Right cardiac atrium (tissue), 5 donors: ENCODE measurements around the gene LMF1. TPM values are rescaled to one million over a fixed set of nuclear protein-coding genes. Genes with fewer than 3 reads are reported as not detected.
A peak's percentile ranks its signal among the peaks of the same experiment; 100 is the strongest.

Source experiments
- ATAC-seq, 2 donors: fragments of 200-7000 bp; cut with Tn5 transposase; one replicate each; pipeline versions ENCODE4 v1.8.0 to v1.9.1; 2020; ENCODE audit warnings: moderate library complexity in 2 of 2, mild to moderate bottlenecking in 1 of 2
- DNase-seq, 3 donors: peaks; one replicate each; pipeline ENCODE4 v3.0.0-alpha.2; 2020
- H3K27ac ChIP-seq: one replicate; pipeline ENCODE4 v1.5.1; 2013; ENCODE audit warnings: mild to moderate bottlenecking, low read length, control low read depth, moderate library complexity
- H3K27me3 ChIP-seq: one replicate; pipeline ENCODE4 v1.6.1; 2013; ENCODE audit not compliant: control insufficient read depth, insufficient read depth
- H3K4me1 ChIP-seq: one replicate; pipeline ENCODE4 v1.6.1; 2013; ENCODE audit warnings: low read length; ENCODE audit not compliant: control insufficient read depth, insufficient read depth
- H3K4me3 ChIP-seq: one replicate; pipeline ENCODE4 v1.5.1; 2013; ENCODE audit warnings: low read length, control low read depth
- H3K9me3 ChIP-seq: one replicate; pipeline ENCODE4 v1.6.1; 2013; ENCODE audit warnings: low read length; ENCODE audit not compliant: control insufficient read depth
- WGBS: extraction: QIAGEN DNeasy Blood & Tissue Kit; methylation state at CpG from one replicate; pipeline ENCODE4 v1.1.7; 2013; 5-methylcytosine and 5-hydroxymethylcytosine counted together
- intact Hi-C, 4 donors: fragments of 100-400 bp; cut with DNase I; formaldehyde crosslinking; loops; one replicate each; pipeline versions ENCODE4 v1.11.0 to v1.14.0; 2022 to 2023
- polyA plus RNA-seq: library from polyadenylated mRNA; stranded (reverse); fragments of 200-250 nt; gene quantifications from one replicate; pipeline ENCODE4 v1.2.3, GENCODE V29; 2013
- total RNA-seq, 4 donors: library from RNA; stranded (reverse); fragmentation: NEBNext Ultra II Directional; extraction: Animal tissue kit (Norgen Biotek cat#: 25700); gene quantifications; one replicate each; pipeline ENCODE4 v1.2.1, GENCODE V29; 2021
- donor health status: healthy with polysubstance abuse.
- donor health status: DM: no; HTN: yes; CAD: no.
- donor health status: DM: no; HTN: no; CAD: no.
- donor health status: DM: no; HTN: yes; CAD: no; lungs with severe emphysema.
- donor health status: DM: yes; HTN: yes; CAD: no.

LMF1 gene
- total and polyA plus RNA-seq, 5 donors: 7.8 to 13.3 (median 10.8) TPM

DNA sequence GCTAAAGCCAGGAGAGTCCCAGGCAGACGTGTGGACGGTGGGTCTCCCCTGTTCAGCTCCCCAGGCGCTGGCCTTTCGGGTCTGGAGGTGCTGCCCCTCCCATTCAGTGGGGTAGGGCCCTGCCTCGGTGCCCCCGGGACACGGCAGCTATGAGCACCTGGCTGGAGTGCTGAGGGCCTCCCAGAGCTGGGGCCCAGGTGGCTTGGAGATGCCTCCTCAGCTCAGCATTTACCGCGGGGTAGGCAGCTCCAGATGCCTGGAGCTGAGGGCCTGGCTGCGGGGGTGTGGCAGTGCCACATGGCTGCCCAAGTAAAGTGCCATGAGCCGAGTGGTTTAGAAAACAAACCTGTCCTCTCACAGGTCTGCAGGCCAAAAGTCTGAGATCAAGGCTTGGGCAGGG, 30.3 kb upstream of the LMF1 start:
- Histone ChIP-seq H3K27ac (no peak overlapping the region), H3K9me3 (no peaks in the 10 kb centered on the region), H3K4me1 (no peaks in the 10 kb centered on the region), H3K27me3 (no peaks in the 10 kb centered on the region), H3K4me3 (no peak overlapping the region)
- DNase-seq: no peak
- no peak for ATAC-seq
- WGBS: 95% methylated on average over 11 of the region's 11 CpGs
- intact Hi-C loops: no loop called here

DNA sequence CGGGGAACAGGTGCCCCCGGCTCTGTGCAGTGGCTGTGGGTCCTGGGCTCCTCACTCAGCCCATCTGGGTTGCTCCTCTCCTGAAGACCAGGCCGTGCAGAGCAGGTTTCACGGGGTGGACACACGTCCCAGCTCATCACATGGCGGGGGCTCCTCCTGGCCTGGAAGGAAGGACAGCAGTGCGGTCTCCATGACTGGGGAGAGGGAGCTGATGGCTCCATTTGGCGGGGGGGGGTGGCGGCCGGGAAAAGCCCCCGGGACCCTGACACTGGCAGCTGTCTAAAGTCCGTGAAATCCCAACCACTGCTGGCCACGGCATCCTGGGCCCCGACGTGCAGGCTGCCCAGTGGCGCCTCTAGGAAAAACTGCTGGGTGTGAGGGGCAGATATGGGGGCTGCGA, 29.8 kb upstream of the LMF1 start:
- DNase-seq: no peak
- no peak for ATAC-seq
- H3K4me3 ChIP-seq: no peak overlapping the region
- intact Hi-C loops: no loop called here
- H3K27me3 ChIP-seq: no peaks in the 10 kb centered on the region
- H3K27ac ChIP-seq: no peak overlapping the region
- no peaks in the 10 kb centered on the region for H3K4me1 ChIP-seq
- WGBS: 86% methylated on average over 17 of the region's 17 CpGs
- H3K9me3 ChIP-seq: no peaks in the 10 kb centered on the region

DNA sequence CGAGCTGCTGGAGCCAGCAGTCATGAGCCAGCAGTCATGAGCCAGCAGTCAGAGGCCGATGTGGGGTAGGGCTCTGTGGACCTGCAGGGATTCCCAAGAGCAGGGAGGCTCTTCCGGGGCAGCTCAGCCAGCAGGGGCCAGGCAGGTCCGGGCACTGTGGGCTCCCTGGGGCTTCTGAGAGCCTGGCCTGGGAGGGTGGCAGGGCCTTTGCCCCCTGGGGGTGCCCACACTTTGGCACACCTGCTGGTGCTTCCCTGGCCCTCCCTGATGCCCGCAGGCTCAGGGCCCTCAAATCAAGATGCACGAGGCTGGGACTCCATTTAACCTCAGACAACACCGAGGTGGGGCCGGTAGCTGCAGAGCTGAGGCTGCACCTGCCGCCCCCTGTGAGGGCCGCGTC, 28.9 kb upstream of the LMF1 start:
- 82% methylated on average over 11 of the region's 11 CpGs for WGBS
- H3K27me3 ChIP-seq: no peaks in the 10 kb centered on the region
- H3K9me3 ChIP-seq: no peaks in the 10 kb centered on the region
- H3K4me1 ChIP-seq: no peaks in the 10 kb centered on the region
- DNase-seq (no peak), ATAC-seq (no peak)
- H3K4me3 ChIP-seq: no peak overlapping the region
- no peak overlapping the region for H3K27ac ChIP-seq
- intact Hi-C loops: no loop called here

DNA sequence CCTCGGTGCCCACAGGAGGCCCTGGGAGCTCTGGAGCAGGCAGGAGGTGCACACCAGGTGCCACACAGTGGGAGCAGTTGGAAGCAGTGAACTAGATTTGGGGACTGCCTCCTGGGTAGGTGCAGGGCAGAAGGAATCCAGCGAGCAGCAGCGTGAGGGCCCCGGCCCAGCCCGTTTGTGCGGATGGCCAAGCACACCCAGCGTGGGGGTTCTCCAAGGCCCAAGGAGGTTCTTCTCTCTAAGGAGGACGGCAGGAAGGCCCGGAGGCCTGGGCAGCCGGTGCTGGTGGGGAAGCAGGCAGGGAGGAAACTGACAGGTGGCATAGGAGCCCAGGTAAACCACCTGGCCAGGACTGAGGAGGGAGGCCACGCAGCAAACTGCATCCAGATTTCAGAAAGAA, 27.8 kb upstream of the LMF1 start:
- Histone ChIP-seq H3K27ac (no peak overlapping the region), H3K4me3 (no peak overlapping the region), H3K4me1 (no peaks in the 10 kb centered on the region), H3K27me3 (no peaks in the 10 kb centered on the region), H3K9me3 (no peaks in the 10 kb centered on the region)
- WGBS: 90% methylated on average over 11 of the region's 11 CpGs
- intact Hi-C loops: no loop called here
- DNase-seq: no peak
- no peak for ATAC-seq

DNA sequence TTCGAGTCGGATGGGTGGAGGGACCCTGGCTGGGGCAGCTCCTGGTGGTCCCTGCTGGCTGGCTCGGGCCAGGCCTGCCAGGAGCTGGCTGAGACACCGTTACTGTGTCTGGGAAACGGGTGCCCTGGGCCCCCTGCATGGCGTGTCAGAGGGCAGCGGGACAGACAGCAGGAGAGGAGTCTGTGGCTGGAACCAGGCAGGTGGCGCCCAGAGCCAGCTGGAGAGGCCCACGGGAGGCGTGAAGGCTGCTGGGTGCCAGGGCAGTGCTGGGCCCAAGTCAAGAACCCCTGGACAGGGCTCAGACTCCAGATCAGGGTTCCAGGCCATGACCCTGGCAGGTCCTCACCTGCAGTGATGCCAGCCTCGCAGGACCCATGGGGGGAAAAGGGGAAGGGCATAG, 27.4 kb upstream of the LMF1 start:
- H3K27me3 ChIP-seq: no peaks in the 10 kb centered on the region
- intact Hi-C loops: no loop called here
- no peak overlapping the region for H3K27ac ChIP-seq
- no peak overlapping the region for H3K4me3 ChIP-seq
- no peaks in the 10 kb centered on the region for H3K9me3 ChIP-seq
- H3K4me1 ChIP-seq: no peaks in the 10 kb centered on the region
- WGBS: 82% methylated on average over 11 of the region's 11 CpGs
- DNase-seq: no peak
- ATAC-seq: no peak

DNA sequence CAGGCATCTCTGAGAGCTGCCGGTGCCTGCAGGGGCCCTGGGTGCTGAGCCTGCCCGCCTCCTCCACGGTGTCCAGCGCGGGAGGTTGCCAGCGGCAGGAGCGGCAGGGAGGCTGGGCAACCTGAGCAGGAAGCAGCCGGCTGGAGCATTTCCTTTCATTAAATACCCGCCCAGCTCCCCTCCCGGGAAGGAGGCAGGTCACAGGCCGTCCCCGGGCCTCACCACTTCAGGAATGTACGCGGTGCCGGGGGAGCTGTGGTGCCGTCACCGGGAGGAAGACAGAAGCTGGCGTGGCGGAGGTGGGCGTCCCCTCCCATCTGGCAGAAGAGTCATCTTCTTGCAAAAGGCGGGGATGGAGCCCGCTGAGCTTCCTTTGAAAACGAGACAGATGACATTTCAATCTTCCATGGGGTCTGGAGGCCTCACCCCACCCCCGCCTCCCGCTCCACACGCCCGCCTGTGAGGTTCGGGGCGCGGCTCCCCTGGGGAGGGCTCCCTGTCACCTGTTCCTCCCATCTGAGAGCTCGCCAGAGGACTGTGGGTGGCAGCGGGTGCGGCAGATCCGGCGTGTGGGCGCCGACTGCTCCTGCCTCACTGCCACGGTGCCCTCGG, 26.8 kb upstream of the LMF1 start:
- ATAC-seq (peak; percentile 45 to 76), DNase-seq (peak in 2 of 3 donors; percentile 45 to 71)
- H3K27ac ChIP-seq: no peak overlapping the region
- H3K27me3 ChIP-seq: no peaks in the 10 kb centered on the region
- H3K4me3 ChIP-seq: no peak overlapping the region
- intact Hi-C loops: no loop called here
- H3K9me3 ChIP-seq: no peaks in the 10 kb centered on the region
- 36% methylated on average over 39 of the region's 39 CpGs for WGBS
- no peaks in the 10 kb centered on the region for H3K4me1 ChIP-seq

DNA sequence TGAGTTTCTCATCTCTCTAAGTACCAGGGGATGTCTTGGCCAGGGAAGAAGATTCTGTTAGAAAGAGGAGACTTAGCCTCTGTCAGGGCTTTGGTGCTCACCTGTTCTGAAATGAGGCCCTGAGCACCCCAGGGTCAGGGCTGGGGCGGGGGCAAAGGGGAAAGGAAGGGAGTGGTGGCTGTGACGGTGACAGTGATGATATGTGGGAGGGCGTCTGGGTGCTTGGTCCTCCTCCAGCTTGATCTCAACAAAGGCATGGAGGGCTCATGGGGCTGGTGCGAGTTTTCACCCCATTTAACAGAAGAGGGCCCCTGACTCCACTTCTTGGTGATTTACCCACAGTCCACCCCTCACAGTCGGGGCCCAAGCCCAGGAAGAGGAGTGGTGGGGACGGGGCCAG, 25.9 kb upstream of the LMF1 start:
- no peaks in the 10 kb centered on the region for H3K9me3 ChIP-seq
- H3K4me3 ChIP-seq: no peak overlapping the region
- no peaks in the 10 kb centered on the region for H3K4me1 ChIP-seq
- no peaks in the 10 kb centered on the region for H3K27me3 ChIP-seq
- DNase-seq (no peak), ATAC-seq (no peak)
- no peak overlapping the region for H3K27ac ChIP-seq
- intact Hi-C loops: no loop called here
- WGBS: 69% methylated on average over 6 of the region's 6 CpGs

DNA sequence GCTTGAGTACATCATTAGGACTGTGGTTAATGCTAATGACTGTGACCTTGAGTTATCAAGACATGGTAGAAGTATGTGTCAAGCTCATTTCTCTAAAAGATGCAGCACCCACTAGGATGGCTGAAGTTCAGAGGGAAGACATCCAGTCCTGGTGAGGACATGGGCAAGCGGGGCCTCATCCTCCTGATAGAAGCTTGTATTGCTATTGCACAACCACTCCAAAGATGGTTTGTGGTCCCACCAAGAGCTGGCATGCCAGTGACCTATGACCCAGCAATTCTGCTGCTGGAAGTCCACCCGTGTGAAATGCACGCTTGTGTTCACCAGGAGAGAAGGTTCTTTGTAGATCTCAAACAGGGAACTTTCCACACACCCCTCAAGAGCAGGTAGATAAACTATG, 25.0 kb upstream of the LMF1 start:
- intact Hi-C loops: no loop called here
- no peaks in the 10 kb centered on the region for H3K4me1 ChIP-seq
- DNase-seq: no peak
- whole genome bisulfite sequencing: 96% methylated on average over 3 of the region's 3 CpGs
- no peak for ATAC-seq
- no peaks in the 10 kb centered on the region for H3K9me3 ChIP-seq
- H3K27ac ChIP-seq: no peak overlapping the region
- H3K27me3 ChIP-seq: no peaks in the 10 kb centered on the region
- no peak overlapping the region for H3K4me3 ChIP-seq

DNA sequence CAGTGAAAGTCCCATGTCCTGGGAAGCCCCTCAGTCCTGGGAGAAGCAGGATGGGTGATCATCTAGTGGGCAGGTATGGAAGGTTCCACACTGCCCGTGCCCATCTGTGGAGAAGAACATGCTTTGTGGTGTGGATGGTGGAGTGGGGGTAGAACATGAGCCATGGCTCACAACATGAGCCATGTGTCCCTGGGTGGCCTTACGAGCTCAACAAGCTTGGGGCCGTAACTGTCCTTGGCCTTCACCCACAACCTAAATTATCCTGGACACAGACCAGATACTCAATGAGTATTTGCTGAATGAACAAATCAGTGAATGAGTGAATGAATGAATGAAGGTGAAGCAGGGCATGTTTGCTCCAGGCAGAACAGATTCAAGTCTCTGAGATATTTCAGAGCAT, 24.3 kb upstream of the LMF1 start:
- Histone ChIP-seq H3K27me3 (no peaks in the 10 kb centered on the region), H3K27ac (no peak overlapping the region), H3K4me3 (no peak overlapping the region), H3K9me3 (no peaks in the 10 kb centered on the region), H3K4me1 (no peaks in the 10 kb centered on the region)
- DNase-seq (no peak), ATAC-seq (no peak)
- intact Hi-C loops: no loop called here
- WGBS: 87% methylated on average over 3 of the region's 3 CpGs

DNA sequence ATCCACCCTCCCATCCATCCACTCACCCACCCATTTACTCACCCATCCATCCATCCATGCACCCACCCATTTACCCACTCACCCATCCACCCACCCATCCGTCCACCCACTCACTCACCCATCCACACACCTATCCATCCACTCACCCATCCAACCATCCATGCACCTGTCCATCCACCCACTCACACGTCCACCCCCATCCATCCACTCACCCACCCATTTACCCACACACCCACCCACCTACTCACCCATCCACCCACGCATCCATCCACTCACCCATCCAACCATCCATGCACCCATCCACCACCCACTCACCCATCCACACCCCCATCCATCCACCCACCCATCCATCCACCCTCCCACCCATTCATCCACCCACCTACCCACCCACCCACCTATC, 22.9 kb upstream of the LMF1 start:
- no peaks in the 10 kb centered on the region for H3K27me3 ChIP-seq
- ATAC-seq (no peak), DNase-seq (no peak)
- H3K4me3 ChIP-seq: no peak overlapping the region
- H3K4me1 ChIP-seq: no peaks in the 10 kb centered on the region
- intact Hi-C loops: no loop called here
- H3K27ac ChIP-seq: no peak overlapping the region
- 80% methylated on average over 3 of the region's 3 CpGs for WGBS
- H3K9me3 ChIP-seq: no peaks in the 10 kb centered on the region

DNA sequence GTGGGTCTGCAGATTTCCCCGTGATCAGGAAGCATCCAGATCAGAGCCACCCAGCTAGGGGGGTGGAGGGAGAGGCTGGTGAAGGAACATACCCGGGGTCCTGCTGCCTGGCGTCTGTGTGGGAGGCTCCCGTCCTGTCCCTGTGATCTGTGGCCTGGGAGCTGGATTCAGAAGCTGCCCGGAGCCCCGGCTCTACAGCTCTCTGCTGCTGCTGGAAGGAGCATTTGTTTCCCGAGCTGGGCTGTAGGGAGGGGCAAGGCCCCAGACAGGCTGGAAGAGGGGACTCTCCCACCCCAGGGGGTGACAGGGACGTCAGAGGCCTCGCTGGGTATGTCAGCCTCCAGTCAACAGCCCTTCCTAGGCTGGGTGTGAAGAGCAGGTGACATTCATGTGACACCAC, 21.0 kb upstream of the LMF1 start:
- no peaks in the 10 kb centered on the region for H3K27me3 ChIP-seq
- ATAC-seq: no peak

DNA sequence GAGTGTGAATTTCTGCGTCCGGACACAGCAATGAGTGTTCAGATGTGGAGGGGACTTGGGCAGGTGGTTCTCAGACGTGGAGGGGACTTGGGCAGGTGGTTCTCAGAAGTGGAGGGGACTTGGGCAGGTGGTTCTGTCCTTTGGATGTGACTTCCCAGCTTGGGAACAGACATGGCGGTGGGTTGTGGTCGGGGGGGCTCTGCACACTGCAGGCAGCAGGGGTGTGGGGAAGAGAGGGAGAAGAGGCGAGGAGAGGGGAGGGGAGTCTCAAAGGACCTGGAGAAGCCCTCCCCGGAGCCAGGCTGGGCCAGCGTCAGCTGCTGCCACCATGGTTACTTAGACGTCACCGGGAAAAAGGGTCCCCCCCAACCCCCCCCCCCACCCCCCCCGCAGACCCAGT, 20.6 kb upstream of the LMF1 start:
- intact Hi-C loops: no loop called here
- ATAC-seq (no peak), DNase-seq (no peak)
- Histone ChIP-seq H3K27me3 (no peaks in the 10 kb centered on the region), H3K4me3 (no peak overlapping the region), H3K4me1 (no peaks in the 10 kb centered on the region), H3K27ac (no peak overlapping the region), H3K9me3 (no peaks in the 10 kb centered on the region)
- WGBS: 74% methylated on average over 11 of the region's 11 CpGs

More for the DNA sequence above, 21.0 kb upstream of the LMF1 start:
- 53% methylated on average over 9 of the region's 9 CpGs for WGBS
- no peak overlapping the region for H3K27ac ChIP-seq
- no peaks in the 10 kb centered on the region for H3K4me1 ChIP-seq
- intact Hi-C loops: no loop called here
- DNase-seq: no peak
- H3K4me3 ChIP-seq: no peak overlapping the region
- H3K9me3 ChIP-seq: no peaks in the 10 kb centered on the region
